HCT116 (cell line): ENCODE data around the gene IRF8. TPM values are rescaled to one million over a fixed set of nuclear protein-coding genes. Genes with fewer than 3 reads are reported as not detected.

Source experiments
- ATAC-seq: fragments of 200-7000 bp; cut with Tn5 transposase; 2 replicates; pipeline ENCODE4 v1.9.1; 2020; ENCODE audit warnings: mild to moderate bottlenecking, moderate library complexity
- BruUV-seq: library from RNA; stranded (reverse); fragments of 400-500 nt; replicated peaks from 2 replicates; lab custom pipeline; 2021; lab: Mats Ljungman, UMichigan
- CTCF ChIA-PET: fragments of 300-600 bp; sonication (Branson Sonifier 250); formaldehyde crosslinking; loops from one replicate; lab custom pipeline; 2021; ENCODE audit warnings: antibody characterized with exemption; lab: Charles Lee
- POLR2A ChIA-PET: fragments of 300-600, 350-600 bp; sonication (Branson Sonifier 250); formaldehyde crosslinking; loops from one replicate; lab custom pipeline; 2021; ENCODE audit warnings: antibody characterized with exemption; lab: Charles Lee
- RAD21 ChIA-PET, 2 experiments: fragments of 300-600 bp; sonication (Branson Sonifier 250); formaldehyde crosslinking; loops; one replicate each; lab custom pipeline; 2023; ENCODE audit warnings: low total read pairs in 2 of 2; ENCODE audit not compliant: uncharacterized antibody in 2 of 2, unreplicated experiment in 2 of 2, low non-redundant PET in 1 of 2; lab: Charles Lee
- DNase-seq: peaks from one replicate; pipeline ENCODE4 v3.0.0-alpha.2; 2010; ENCODE audit warnings: low read depth, low spot score
- H2AFZ ChIP-seq: fragments of 200-600 bp; shearing (Covaris generic), sonication (generic); 2 replicates; pipeline ENCODE4 v1.6.1; 2017; ENCODE audit warnings: low read depth, mixed run types, mixed read lengths, antibody characterized with exemption, low read length; ENCODE audit not compliant: poor library complexity, severe bottlenecking
- H3K27ac ChIP-seq: 2 replicates; pipeline ENCODE4 v1.5.1; 2012; ENCODE audit warnings: low read depth, low read length
- H3K27me3 ChIP-seq: fragments of 200-600 bp; sonication (generic); 2 replicates; pipeline ENCODE4 v1.6.1; 2016; ENCODE audit warnings: mixed run types, low read length, mixed read lengths; ENCODE audit not compliant: insufficient read depth
- H3K36me3 ChIP-seq, 2 experiments: fragments of 200-500 bp in 1 of 2; fragments of 200-600 bp in 1 of 2; sonication (Bioruptor generic) in 1 of 2; sonication (generic) in 1 of 2; 2 replicates each; pipeline versions ENCODE4 v1.5.1 to v1.6.1; 2014 to 2016; ENCODE audit warnings: low read length in 2 of 2, inconsistent platforms in 1 of 2, mixed read lengths in 1 of 2, mixed run types in 1 of 2; ENCODE audit not compliant: insufficient read depth in 2 of 2, control insufficient read depth in 1 of 2
- H3K4me1 ChIP-seq, 2 experiments: fragments of 200-600 bp in 1 of 2; sonication (generic) in 1 of 2; 2 replicates each; pipeline versions ENCODE4 v1.5.1 to v1.6.1; 2012 to 2017; ENCODE audit warnings: low read length in 2 of 2, inconsistent platforms in 1 of 2, mild to moderate bottlenecking in 1 of 2, mixed read lengths in 1 of 2, mixed run types in 1 of 2, moderate library complexity in 1 of 2; ENCODE audit not compliant: insufficient read depth in 2 of 2, control insufficient read depth in 1 of 2
- H3K4me2 ChIP-seq: fragments of 200-600 bp; sonication (generic); 2 replicates; pipeline ENCODE4 v1.6.1; 2017; ENCODE audit warnings: mixed run types, low read length, mixed read lengths
- H3K4me3 ChIP-seq, 2 experiments: fragments of 200-600 bp in 1 of 2; sonication (generic) in 1 of 2; replicated peaks in 1 of 2; 2 replicates each; pipeline ENCODE4 v1.5.1; 2011 to 2016; ENCODE audit warnings: low read length in 2 of 2, control low read depth in 1 of 2, low read depth in 1 of 2, mild to moderate bottlenecking in 1 of 2, mixed read lengths in 1 of 2, mixed run types in 1 of 2
- H3K79me2 ChIP-seq: fragments of 200-600 bp; sonication (generic); 2 replicates; pipeline ENCODE4 v1.6.1; 2017; ENCODE audit warnings: mild to moderate bottlenecking, mixed run types, low read length, moderate library complexity, mixed read lengths; ENCODE audit not compliant: insufficient read depth
- H3K9ac ChIP-seq: fragments of 200-600 bp; sonication (generic); 2 replicates; pipeline ENCODE4 v1.6.1; 2016; ENCODE audit warnings: low read length, mixed read lengths
- H3K9me2 ChIP-seq: fragments of 200-600 bp; sonication (generic), shearing (Covaris generic); 2 replicates; pipeline ENCODE4 v1.6.1; 2017; ENCODE audit warnings: mixed run types, mild to moderate bottlenecking, moderate library complexity; ENCODE audit not compliant: insufficient read depth
- H3K9me3 ChIP-seq, 2 experiments: fragments of 200-500 bp in 1 of 2; fragments of 200-600 bp in 1 of 2; sonication (Bioruptor generic) in 1 of 2; sonication (generic) in 1 of 2; 2 replicates each; pipeline ENCODE4 v1.6.1; 2014 to 2017; ENCODE audit warnings: low read length in 2 of 2, mixed read lengths in 2 of 2, inconsistent platforms in 1 of 2, low read depth in 1 of 2, mild to moderate bottlenecking in 1 of 2, mixed run types in 1 of 2, moderate library complexity in 1 of 2; ENCODE audit not compliant: control insufficient read depth in 1 of 2, insufficient read depth in 1 of 2
- H4K20me1 ChIP-seq: fragments of 200-600 bp; sonication (generic), shearing (Covaris generic); 2 replicates; pipeline ENCODE4 v1.6.1; 2017; ENCODE audit warnings: mixed run types, mild to moderate bottlenecking, moderate library complexity; ENCODE audit not compliant: insufficient read depth
- EZH2 ChIP-seq: fragments of 200-600 bp; sonication (generic); IDR thresholded peaks from 2 replicates; pipeline ENCODE4 v1.6.1; 2017; ENCODE audit warnings: antibody characterized with exemption, mixed run types
- JUND ChIP-seq: IDR thresholded peaks from 2 replicates; pipeline ENCODE4 v1.6.1; 2012
- POLR2A ChIP-seq: IDR thresholded peaks from 2 replicates; pipeline ENCODE4 v1.7.0; 2011; ENCODE audit warnings: borderline replicate concordance; ENCODE audit not compliant: insufficient read depth, insufficient read length; ENCODE audit errors: extremely low read depth
- SIN3A ChIP-seq: IDR thresholded peaks from 2 replicates; pipeline ENCODE4 v1.6.1; 2012; ENCODE audit warnings: low read depth
- SP1 ChIP-seq: IDR thresholded peaks from 2 replicates; pipeline ENCODE4 v1.6.1; 2012; ENCODE audit warnings: low read depth
- SRF ChIP-seq: IDR thresholded peaks from 2 replicates; pipeline ENCODE4 v1.6.1; 2012; ENCODE audit warnings: low read depth
- TCF7L2 ChIP-seq: IDR thresholded peaks from 2 replicates; pipeline ENCODE4 v1.7.0; 2011; ENCODE audit warnings: borderline replicate concordance, inconsistent platforms; ENCODE audit not compliant: insufficient read depth, insufficient read length; ENCODE audit errors: extremely low read depth
- YY1 ChIP-seq: IDR thresholded peaks from 2 replicates; pipeline ENCODE4 v1.6.1; 2011; ENCODE audit warnings: low read length, low read depth, moderate library complexity, mild to moderate bottlenecking; ENCODE audit not compliant: insufficient replicate concordance; ENCODE audit errors: extremely low read depth
- ZFX ChIP-seq: fragments of 450-650 bp; IDR thresholded peaks from 2 replicates; pipeline ENCODE4 v1.6.1; 2017
- ZNF274 ChIP-seq: fragments of 200-500 bp; sonication (Bioruptor generic); IDR thresholded peaks from 2 replicates; pipeline ENCODE4 v1.6.1; 2014; ENCODE audit warnings: mild to moderate bottlenecking, low read depth, low read length, inconsistent platforms
- intact Hi-C: fragments of 100-400 bp; cut with micrococcal nuclease; formaldehyde crosslinking; loops from 2 replicates; pipeline ENCODE4 v1.10.0; 2022
- total RNA-seq: library from RNA; stranded (reverse); gene quantifications from one replicate; pipeline ENCODE4 v1.2.1, GENCODE V29; 2021; ENCODE audit not compliant: unreplicated experiment

Gene IRF8
- total RNA-seq, 1 experiment from 2014 or later: 0.61 TPM

DNA sequence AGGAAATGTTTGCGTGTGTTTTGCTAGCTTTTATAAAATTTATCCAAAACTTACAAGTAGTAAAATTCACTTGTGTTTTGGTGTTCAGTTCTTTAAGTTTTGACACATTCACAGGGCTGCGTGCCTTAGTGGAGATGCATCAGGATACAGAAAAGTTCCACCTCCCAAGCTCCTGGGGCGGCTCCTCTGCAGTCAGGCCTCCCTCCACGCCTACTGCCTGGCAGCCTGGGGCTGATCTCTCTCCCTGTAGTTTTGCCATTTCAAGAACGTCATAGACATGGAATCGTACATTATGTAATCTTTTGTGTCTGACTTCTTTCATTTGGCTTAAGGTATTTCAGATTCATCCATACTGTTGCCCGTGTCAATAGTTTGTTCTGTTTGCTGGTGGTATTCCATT is 27.2 kb upstream of the IRF8 start:
- no peak overlapping the region for H2AFZ ChIP-seq
- no peaks in the 10 kb centered on the region for H4K20me1 ChIP-seq
- ChIA-PET POLR2A (no interaction called here), RAD21 (no interaction called here), CTCF (no interaction called here)
- H3K9ac ChIP-seq: no peak overlapping the region
- TF ChIP-seq ZNF274: no peak
- no peaks in the 10 kb centered on the region for H3K9me2 ChIP-seq
- DNase-seq: no peak
- BruUV-seq: no TSS peak
- H3K27ac ChIP-seq: no peak overlapping the region
- no peaks in the 10 kb centered on the region for H3K9me3 ChIP-seq
- peaks cover 60% of the 10 kb centered on the region for H3K27me3 ChIP-seq
- no peak overlapping the region for H3K4me3 ChIP-seq
- no peak overlapping the region for H3K4me2 ChIP-seq
- H3K79me2 ChIP-seq: no peaks in the 10 kb centered on the region
- H3K4me1 ChIP-seq: no peaks in the 10 kb centered on the region
- intact Hi-C loops: no loop called here
- no peak for ATAC-seq
- no peaks in the 10 kb centered on the region for H3K36me3 ChIP-seq

GRCh38 chr16:85872734-85873133 is 26.2 kb upstream of the IRF8 start:
- CTCF ChIA-PET: no interaction called here
- intact Hi-C loops: no loop called here

More at GRCh38 chr16:85872734-85873133, 26.2 kb upstream of the IRF8 start:
- BruUV-seq: no TSS peak
- Histone ChIP-seq H3K27ac (no peak overlapping the region), H3K9me2 (no peaks in the 10 kb centered on the region), H3K4me2 (no peak overlapping the region), H4K20me1 (no peaks in the 10 kb centered on the region), H3K36me3 (no peaks in the 10 kb centered on the region), H3K9me3 (no peaks in the 10 kb centered on the region), H3K27me3 (peaks cover 56% of the 10 kb centered on the region), H3K79me2 (no peaks in the 10 kb centered on the region), H2AFZ (no peak overlapping the region), H3K9ac (no peak overlapping the region), H3K4me3 (no peak overlapping the region), H3K4me1 (no peaks in the 10 kb centered on the region)
- DNase-seq: no peak
- POLR2A ChIA-PET: no interaction called here
- TF ChIP-seq JUND (no peak), POLR2A (no peak), YY1 (no peak), SIN3A (no peak), TCF7L2 (no peak), SRF (no peak), EZH2 (no peak), ZNF274 (no peak), ZFX (no peak), SP1 (no peak)
- ATAC-seq: no peak
- RAD21 ChIA-PET: no interaction called here
